HCT116 (cell line): ENCODE data around the gene PYGL. TPM values are rescaled to one million over a fixed set of nuclear protein-coding genes. Genes with fewer than 3 reads are reported as not detected.

Experiments used
- ATAC-seq: fragments of 200-7000 bp; cut with Tn5 transposase; 2 replicates; pipeline ENCODE4 v1.9.1; 2020; ENCODE audit warnings: mild to moderate bottlenecking, moderate library complexity
- BruUV-seq: library from RNA; stranded (reverse); fragments of 400-500 nt; replicated peaks from 2 replicates; lab custom pipeline; 2021; lab: Mats Ljungman, UMichigan
- CTCF ChIA-PET: fragments of 300-600 bp; sonication (Branson Sonifier 250); formaldehyde crosslinking; loops from one replicate; lab custom pipeline; 2021; ENCODE audit warnings: antibody characterized with exemption; lab: Charles Lee
- POLR2A ChIA-PET: fragments of 300-600, 350-600 bp; sonication (Branson Sonifier 250); formaldehyde crosslinking; loops from one replicate; lab custom pipeline; 2021; ENCODE audit warnings: antibody characterized with exemption; lab: Charles Lee
- RAD21 ChIA-PET, 2 experiments: fragments of 300-600 bp; sonication (Branson Sonifier 250); formaldehyde crosslinking; loops; one replicate each; lab custom pipeline; 2023; ENCODE audit warnings: low total read pairs in 2 of 2; ENCODE audit not compliant: uncharacterized antibody in 2 of 2, unreplicated experiment in 2 of 2, low non-redundant PET in 1 of 2; lab: Charles Lee
- DNase-seq: peaks from one replicate; pipeline ENCODE4 v3.0.0-alpha.2; 2010; ENCODE audit warnings: low read depth, low spot score
- H2AFZ ChIP-seq: fragments of 200-600 bp; shearing (Covaris generic), sonication (generic); 2 replicates; pipeline ENCODE4 v1.6.1; 2017; ENCODE audit warnings: low read depth, mixed run types, mixed read lengths, antibody characterized with exemption, low read length; ENCODE audit not compliant: poor library complexity, severe bottlenecking
- H3K27ac ChIP-seq: 2 replicates; pipeline ENCODE4 v1.5.1; 2012; ENCODE audit warnings: low read depth, low read length
- H3K27me3 ChIP-seq: fragments of 200-600 bp; sonication (generic); 2 replicates; pipeline ENCODE4 v1.6.1; 2016; ENCODE audit warnings: mixed run types, low read length, mixed read lengths; ENCODE audit not compliant: insufficient read depth
- H3K36me3 ChIP-seq, 2 experiments: fragments of 200-500 bp in 1 of 2; fragments of 200-600 bp in 1 of 2; sonication (Bioruptor generic) in 1 of 2; sonication (generic) in 1 of 2; 2 replicates each; pipeline versions ENCODE4 v1.5.1 to v1.6.1; 2014 to 2016; ENCODE audit warnings: low read length in 2 of 2, inconsistent platforms in 1 of 2, mixed read lengths in 1 of 2, mixed run types in 1 of 2; ENCODE audit not compliant: insufficient read depth in 2 of 2, control insufficient read depth in 1 of 2
- H3K4me1 ChIP-seq, 2 experiments: fragments of 200-600 bp in 1 of 2; sonication (generic) in 1 of 2; 2 replicates each; pipeline versions ENCODE4 v1.5.1 to v1.6.1; 2012 to 2017; ENCODE audit warnings: low read length in 2 of 2, inconsistent platforms in 1 of 2, mild to moderate bottlenecking in 1 of 2, mixed read lengths in 1 of 2, mixed run types in 1 of 2, moderate library complexity in 1 of 2; ENCODE audit not compliant: insufficient read depth in 2 of 2, control insufficient read depth in 1 of 2
- H3K4me2 ChIP-seq: fragments of 200-600 bp; sonication (generic); 2 replicates; pipeline ENCODE4 v1.6.1; 2017; ENCODE audit warnings: mixed run types, low read length, mixed read lengths
- H3K4me3 ChIP-seq, 2 experiments: fragments of 200-600 bp in 1 of 2; sonication (generic) in 1 of 2; replicated peaks in 1 of 2; 2 replicates each; pipeline ENCODE4 v1.5.1; 2011 to 2016; ENCODE audit warnings: low read length in 2 of 2, control low read depth in 1 of 2, low read depth in 1 of 2, mild to moderate bottlenecking in 1 of 2, mixed read lengths in 1 of 2, mixed run types in 1 of 2
- H3K79me2 ChIP-seq: fragments of 200-600 bp; sonication (generic); 2 replicates; pipeline ENCODE4 v1.6.1; 2017; ENCODE audit warnings: mild to moderate bottlenecking, mixed run types, low read length, moderate library complexity, mixed read lengths; ENCODE audit not compliant: insufficient read depth
- H3K9ac ChIP-seq: fragments of 200-600 bp; sonication (generic); 2 replicates; pipeline ENCODE4 v1.6.1; 2016; ENCODE audit warnings: low read length, mixed read lengths
- H3K9me2 ChIP-seq: fragments of 200-600 bp; sonication (generic), shearing (Covaris generic); 2 replicates; pipeline ENCODE4 v1.6.1; 2017; ENCODE audit warnings: mixed run types, mild to moderate bottlenecking, moderate library complexity; ENCODE audit not compliant: insufficient read depth
- H3K9me3 ChIP-seq, 2 experiments: fragments of 200-500 bp in 1 of 2; fragments of 200-600 bp in 1 of 2; sonication (Bioruptor generic) in 1 of 2; sonication (generic) in 1 of 2; 2 replicates each; pipeline ENCODE4 v1.6.1; 2014 to 2017; ENCODE audit warnings: low read length in 2 of 2, mixed read lengths in 2 of 2, inconsistent platforms in 1 of 2, low read depth in 1 of 2, mild to moderate bottlenecking in 1 of 2, mixed run types in 1 of 2, moderate library complexity in 1 of 2; ENCODE audit not compliant: control insufficient read depth in 1 of 2, insufficient read depth in 1 of 2
- H4K20me1 ChIP-seq: fragments of 200-600 bp; sonication (generic), shearing (Covaris generic); 2 replicates; pipeline ENCODE4 v1.6.1; 2017; ENCODE audit warnings: mixed run types, mild to moderate bottlenecking, moderate library complexity; ENCODE audit not compliant: insufficient read depth
- CEBPB ChIP-seq: IDR thresholded peaks from 2 replicates; pipeline ENCODE4 v1.6.1; 2012; ENCODE audit warnings: low read depth
- EGR1 ChIP-seq: IDR thresholded peaks from 2 replicates; pipeline ENCODE4 v1.6.1; 2012; ENCODE audit warnings: low read depth
- MAX ChIP-seq: IDR thresholded peaks from 2 replicates; pipeline ENCODE4 v1.6.1; 2012
- POLR2AphosphoS5 ChIP-seq: IDR thresholded peaks from 2 replicates; pipeline ENCODE4 v1.6.1; 2011; ENCODE audit warnings: mild to moderate bottlenecking, low read depth, low read length, moderate library complexity
- RAD21 ChIP-seq: IDR thresholded peaks from 2 replicates; pipeline ENCODE4 v1.6.1; 2012; ENCODE audit warnings: low read depth, mild to moderate bottlenecking
- SIN3A ChIP-seq: IDR thresholded peaks from 2 replicates; pipeline ENCODE4 v1.6.1; 2012; ENCODE audit warnings: low read depth
- SP1 ChIP-seq: IDR thresholded peaks from 2 replicates; pipeline ENCODE4 v1.6.1; 2012; ENCODE audit warnings: low read depth
- SRF ChIP-seq: IDR thresholded peaks from 2 replicates; pipeline ENCODE4 v1.6.1; 2012; ENCODE audit warnings: low read depth
- YY1 ChIP-seq: IDR thresholded peaks from 2 replicates; pipeline ENCODE4 v1.6.1; 2011; ENCODE audit warnings: low read length, low read depth, moderate library complexity, mild to moderate bottlenecking; ENCODE audit not compliant: insufficient replicate concordance; ENCODE audit errors: extremely low read depth
- ZNF274 ChIP-seq: fragments of 200-500 bp; sonication (Bioruptor generic); IDR thresholded peaks from 2 replicates; pipeline ENCODE4 v1.6.1; 2014; ENCODE audit warnings: mild to moderate bottlenecking, low read depth, low read length, inconsistent platforms
- intact Hi-C: fragments of 100-400 bp; cut with micrococcal nuclease; formaldehyde crosslinking; loops from 2 replicates; pipeline ENCODE4 v1.10.0; 2022
- total RNA-seq: library from RNA; stranded (reverse); gene quantifications from one replicate; pipeline ENCODE4 v1.2.1, GENCODE V29; 2021; ENCODE audit not compliant: unreplicated experiment
- TF ChIP-seq, protein P1 (sequence below): IDR thresholded peaks from 2 replicates; pipeline ENCODE4 v1.6.1; 2011; ENCODE audit warnings: mild to moderate bottlenecking, low read length, moderate library complexity; ENCODE audit not compliant: insufficient replicate concordance; ENCODE audit errors: extremely low read depth
- TF ChIP-seq, protein P2 (sequence below): IDR thresholded peaks from 2 replicates; pipeline ENCODE4 v1.6.1; 2012
- TF ChIP-seq, protein P3 (sequence below): IDR thresholded peaks from 2 replicates; pipeline ENCODE4 v1.6.1; 2012; ENCODE audit warnings: low read depth

Gene PYGL
- total RNA-seq, 1 experiment from 2014 or later, result 173 TPM

GRCh38 chr14:50953502-50953901 is 9.2 kb upstream of the PYGL start:
- H3K27me3 ChIP-seq, result no peaks in the 10 kb centered on the region
- DNase-seq (no peak), ATAC-seq (no peak)
- no peak overlapping the region for H3K27ac ChIP-seq
- intact Hi-C loops, result loop anchor here (5.0 to 10.0 kb wide), 2 partner anchors 131 to 829 kb away; no protein-coding TSS in a partner anchor
- H3K9ac ChIP-seq, result no peak overlapping the region
- no peak overlapping the region for H2AFZ ChIP-seq
- no TSS peak for BruUV-seq
- CTCF ChIA-PET, result interaction anchor here (2.6 kb wide), 1 partner anchor 10 kb away, joined by 10 read pairs; the partner anchor contains the start of gene PYGL
- H4K20me1 ChIP-seq, result no peaks in the 10 kb centered on the region
- H3K9me2 ChIP-seq, result no peaks in the 10 kb centered on the region
- H3K4me2 ChIP-seq, result no peak overlapping the region
- RAD21 ChIA-PET, result no interaction called here
- no peaks in the 10 kb centered on the region for H3K79me2 ChIP-seq
- no peak overlapping the region for H3K4me3 ChIP-seq
- H3K9me3 ChIP-seq, result no peaks in the 10 kb centered on the region
- TF ChIP-seq CEBPB (no peak), SP1 (no peak), SRF (no peak), EGR1 (no peak), POLR2AphosphoS5 (no peak)
- TF ChIP-seq, protein P1, sequence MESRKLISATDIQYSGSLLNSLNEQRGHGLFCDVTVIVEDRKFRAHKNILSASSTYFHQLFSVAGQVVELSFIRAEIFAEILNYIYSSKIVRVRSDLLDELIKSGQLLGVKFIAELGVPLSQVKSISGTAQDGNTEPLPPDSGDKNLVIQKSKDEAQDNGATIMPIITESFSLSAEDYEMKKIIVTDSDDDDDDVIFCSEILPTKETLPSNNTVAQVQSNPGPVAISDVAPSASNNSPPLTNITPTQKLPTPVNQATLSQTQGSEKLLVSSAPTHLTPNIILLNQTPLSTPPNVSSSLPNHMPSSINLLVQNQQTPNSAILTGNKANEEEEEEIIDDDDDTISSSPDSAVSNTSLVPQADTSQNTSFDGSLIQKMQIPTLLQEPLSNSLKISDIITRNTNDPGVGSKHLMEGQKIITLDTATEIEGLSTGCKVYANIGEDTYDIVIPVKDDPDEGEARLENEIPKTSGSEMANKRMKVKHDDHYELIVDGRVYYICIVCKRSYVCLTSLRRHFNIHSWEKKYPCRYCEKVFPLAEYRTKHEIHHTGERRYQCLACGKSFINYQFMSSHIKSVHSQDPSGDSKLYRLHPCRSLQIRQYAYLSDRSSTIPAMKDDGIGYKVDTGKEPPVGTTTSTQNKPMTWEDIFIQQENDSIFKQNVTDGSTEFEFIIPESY, result no peak
- TF ChIP-seq, all 23 proteins: peak for 0
- H3K4me1 ChIP-seq, result peaks cover 11 to 18% of the 10 kb centered on the region in 2 experiments
- no peaks in the 10 kb centered on the region for H3K36me3 ChIP-seq
- POLR2A ChIA-PET, result interaction anchor here (2.6 kb wide), 1 partner anchor 10 kb away, joined by 11 read pairs; the partner anchor contains the start of gene PYGL

GRCh38 chr14:50951032-50951431 is 6.7 kb upstream of the PYGL start:
- H3K4me3 ChIP-seq, result no peak overlapping the region
- POLR2A ChIA-PET, result interaction anchor here (0.7 kb wide), 1 partner anchor 268 kb away, joined by 3 read pairs; no protein-coding TSS in a partner anchor
- no peak overlapping the region for H3K9ac ChIP-seq
- H3K9me3 ChIP-seq, result no peaks in the 10 kb centered on the region
- DNase-seq, result no peak
- H3K27ac ChIP-seq, result no peak overlapping the region
- RAD21 ChIA-PET, result no interaction called here
- H4K20me1 ChIP-seq, result no peaks in the 10 kb centered on the region
- H3K4me2 ChIP-seq, result no peak overlapping the region
- intact Hi-C loops, result loop anchor here (5.0 to 10.0 kb wide), 2 partner anchors 134 to 831 kb away; no protein-coding TSS in a partner anchor
- no peak for ATAC-seq
- TF ChIP-seq, protein P2, sequence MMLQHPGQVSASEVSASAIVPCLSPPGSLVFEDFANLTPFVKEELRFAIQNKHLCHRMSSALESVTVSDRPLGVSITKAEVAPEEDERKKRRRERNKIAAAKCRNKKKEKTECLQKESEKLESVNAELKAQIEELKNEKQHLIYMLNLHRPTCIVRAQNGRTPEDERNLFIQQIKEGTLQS, result no peak
- no peak for TF ChIP-seq SP1
- TF ChIP-seq SIN3A, result no peak
- TF ChIP-seq MAX, result no peak
- no peak for TF ChIP-seq YY1
- TF ChIP-seq POLR2AphosphoS5, result no peak
- TF ChIP-seq EGR1, result no peak
- no peak for TF ChIP-seq CEBPB
- TF ChIP-seq RAD21, result no peak
- TF ChIP-seq, protein P3, sequence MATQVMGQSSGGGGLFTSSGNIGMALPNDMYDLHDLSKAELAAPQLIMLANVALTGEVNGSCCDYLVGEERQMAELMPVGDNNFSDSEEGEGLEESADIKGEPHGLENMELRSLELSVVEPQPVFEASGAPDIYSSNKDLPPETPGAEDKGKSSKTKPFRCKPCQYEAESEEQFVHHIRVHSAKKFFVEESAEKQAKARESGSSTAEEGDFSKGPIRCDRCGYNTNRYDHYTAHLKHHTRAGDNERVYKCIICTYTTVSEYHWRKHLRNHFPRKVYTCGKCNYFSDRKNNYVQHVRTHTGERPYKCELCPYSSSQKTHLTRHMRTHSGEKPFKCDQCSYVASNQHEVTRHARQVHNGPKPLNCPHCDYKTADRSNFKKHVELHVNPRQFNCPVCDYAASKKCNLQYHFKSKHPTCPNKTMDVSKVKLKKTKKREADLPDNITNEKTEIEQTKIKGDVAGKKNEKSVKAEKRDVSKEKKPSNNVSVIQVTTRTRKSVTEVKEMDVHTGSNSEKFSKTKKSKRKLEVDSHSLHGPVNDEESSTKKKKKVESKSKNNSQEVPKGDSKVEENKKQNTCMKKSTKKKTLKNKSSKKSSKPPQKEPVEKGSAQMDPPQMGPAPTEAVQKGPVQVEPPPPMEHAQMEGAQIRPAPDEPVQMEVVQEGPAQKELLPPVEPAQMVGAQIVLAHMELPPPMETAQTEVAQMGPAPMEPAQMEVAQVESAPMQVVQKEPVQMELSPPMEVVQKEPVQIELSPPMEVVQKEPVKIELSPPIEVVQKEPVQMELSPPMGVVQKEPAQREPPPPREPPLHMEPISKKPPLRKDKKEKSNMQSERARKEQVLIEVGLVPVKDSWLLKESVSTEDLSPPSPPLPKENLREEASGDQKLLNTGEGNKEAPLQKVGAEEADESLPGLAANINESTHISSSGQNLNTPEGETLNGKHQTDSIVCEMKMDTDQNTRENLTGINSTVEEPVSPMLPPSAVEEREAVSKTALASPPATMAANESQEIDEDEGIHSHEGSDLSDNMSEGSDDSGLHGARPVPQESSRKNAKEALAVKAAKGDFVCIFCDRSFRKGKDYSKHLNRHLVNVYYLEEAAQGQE, result no peak
- TF ChIP-seq ZNF274, result no peak
- no peaks in the 10 kb centered on the region for H3K27me3 ChIP-seq
- no peaks in the 10 kb centered on the region for H3K36me3 ChIP-seq
- no TSS peak for BruUV-seq
- no peaks in the 10 kb centered on the region for H3K9me2 ChIP-seq
- CTCF ChIA-PET, result no interaction called here
- peaks cover 11 to 18% of the 10 kb centered on the region in 2 experiments for H3K4me1 ChIP-seq
- no peak overlapping the region for H2AFZ ChIP-seq
- no peaks in the 10 kb centered on the region for H3K79me2 ChIP-seq
